ENCODE results near the gene CLIP4.
A peak's percentile ranks its signal among the peaks of the same experiment; 100 is the strongest.

The CLIP4 gene

DNA sequence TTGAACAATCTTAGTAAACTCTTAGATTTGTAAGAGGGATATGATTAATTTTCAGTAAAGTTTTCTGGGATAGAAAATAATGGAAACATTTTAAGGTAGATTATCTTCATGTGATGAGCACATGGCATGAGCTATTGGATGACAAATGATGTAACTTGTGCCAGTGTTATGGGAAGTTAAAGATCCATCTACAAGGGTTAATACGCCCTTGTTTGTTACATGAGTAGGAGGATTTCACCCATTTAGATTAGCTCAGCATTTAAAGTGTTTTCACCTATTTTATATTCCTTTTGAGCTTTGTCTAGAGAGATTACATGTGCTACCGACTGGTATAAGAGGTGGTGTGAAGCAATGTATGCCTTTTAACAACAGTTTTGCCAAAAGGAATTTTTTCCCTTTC, 5.6 kb downstream of the CLIP4 start:
- no peaks in the 10 kb centered on the region for H3K27me3 ChIP-seq (ENCODE audit: insufficient read depth, low read depth)
- H3K27ac ChIP-seq: no peak overlapping the region
- H3K4me2 ChIP-seq: no peak overlapping the region
- H4K20me1 ChIP-seq (ENCODE audit: insufficient read depth): no peaks in the 10 kb centered on the region
- TF ChIP-seq, protein P1, sequence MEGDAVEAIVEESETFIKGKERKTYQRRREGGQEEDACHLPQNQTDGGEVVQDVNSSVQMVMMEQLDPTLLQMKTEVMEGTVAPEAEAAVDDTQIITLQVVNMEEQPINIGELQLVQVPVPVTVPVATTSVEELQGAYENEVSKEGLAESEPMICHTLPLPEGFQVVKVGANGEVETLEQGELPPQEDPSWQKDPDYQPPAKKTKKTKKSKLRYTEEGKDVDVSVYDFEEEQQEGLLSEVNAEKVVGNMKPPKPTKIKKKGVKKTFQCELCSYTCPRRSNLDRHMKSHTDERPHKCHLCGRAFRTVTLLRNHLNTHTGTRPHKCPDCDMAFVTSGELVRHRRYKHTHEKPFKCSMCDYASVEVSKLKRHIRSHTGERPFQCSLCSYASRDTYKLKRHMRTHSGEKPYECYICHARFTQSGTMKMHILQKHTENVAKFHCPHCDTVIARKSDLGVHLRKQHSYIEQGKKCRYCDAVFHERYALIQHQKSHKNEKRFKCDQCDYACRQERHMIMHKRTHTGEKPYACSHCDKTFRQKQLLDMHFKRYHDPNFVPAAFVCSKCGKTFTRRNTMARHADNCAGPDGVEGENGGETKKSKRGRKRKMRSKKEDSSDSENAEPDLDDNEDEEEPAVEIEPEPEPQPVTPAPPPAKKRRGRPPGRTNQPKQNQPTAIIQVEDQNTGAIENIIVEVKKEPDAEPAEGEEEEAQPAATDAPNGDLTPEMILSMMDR (conservative IDR thresholded peaks at IDR 0.05; ENCODE audit: low read depth, low read length): no peak
- no peak overlapping the region for H2AFZ ChIP-seq (ENCODE audit: low read depth)
- H3K79me2 ChIP-seq (ENCODE audit: insufficient read depth, low read depth): no peaks in the 10 kb centered on the region
- no peak overlapping the region for H3K4me3 ChIP-seq (IDR thresholded peaks at IDR 0.05; ENCODE audit: insufficient read depth, low read depth, low read length)
- no peak overlapping the region for H3K9ac ChIP-seq
- no peaks in the 10 kb centered on the region for H3K36me3 ChIP-seq (ENCODE audit: insufficient read depth)
- H3K4me1 ChIP-seq (ENCODE audit: low read depth, poor library complexity, severe bottlenecking): peaks cover 7% of the 10 kb centered on the region

DNA sequence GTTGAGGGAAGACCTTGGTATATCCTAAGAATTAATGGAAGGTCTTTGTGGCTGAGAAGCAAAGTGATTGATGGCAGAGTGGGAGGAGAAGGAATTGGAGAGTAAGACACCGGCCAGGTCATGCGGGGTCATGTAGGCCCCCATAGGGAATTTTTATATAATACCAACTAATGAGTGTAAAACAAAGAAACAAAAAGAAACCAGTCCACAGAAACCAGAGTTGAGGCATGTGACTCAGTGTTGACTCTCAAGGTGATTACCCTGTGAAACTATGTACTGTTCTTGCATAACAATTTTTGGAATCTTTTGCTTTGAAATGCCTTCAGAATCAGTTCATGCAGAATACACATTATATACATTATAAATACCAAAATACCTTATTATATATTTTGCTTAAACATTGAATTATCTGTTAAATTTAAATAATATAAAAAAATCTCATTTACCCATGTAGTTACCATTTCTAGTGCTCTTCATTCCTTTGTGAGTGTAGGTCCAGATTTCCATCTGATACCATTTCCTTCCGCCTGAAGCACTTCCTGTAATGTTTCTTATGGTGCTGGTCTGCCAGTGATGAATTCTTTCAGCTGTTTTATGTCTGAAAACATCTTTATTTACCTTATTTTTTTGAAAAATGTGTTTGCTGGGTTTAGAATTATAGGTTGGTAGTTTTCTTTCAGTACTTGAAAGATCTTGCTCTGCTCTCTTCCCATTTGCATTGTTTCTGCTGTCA, 8.6 kb downstream of the CLIP4 start:
- H3K27me3 ChIP-seq (ENCODE audit: insufficient read depth, low read depth): no peaks in the 10 kb centered on the region
- no peaks in the 10 kb centered on the region for H4K20me1 ChIP-seq (ENCODE audit: insufficient read depth)
- no peaks in the 10 kb centered on the region for H3K79me2 ChIP-seq (ENCODE audit: insufficient read depth, low read depth)
- no peak overlapping the region for H3K9ac ChIP-seq
- H3K27ac ChIP-seq: no peak overlapping the region
- no peak overlapping the region for H3K4me3 ChIP-seq (IDR thresholded peaks at IDR 0.05; ENCODE audit: insufficient read depth, low read depth, low read length)
- no peaks in the 10 kb centered on the region for H3K36me3 ChIP-seq (ENCODE audit: insufficient read depth)
- H3K4me1 ChIP-seq (ENCODE audit: low read depth, poor library complexity, severe bottlenecking): no peaks in the 10 kb centered on the region
- TF ChIP-seq, protein P1 (conservative IDR thresholded peaks at IDR 0.05; ENCODE audit: low read depth, low read length): no peak
- no peak overlapping the region for H3K4me2 ChIP-seq
- no peak overlapping the region for H2AFZ ChIP-seq (ENCODE audit: low read depth)

DNA sequence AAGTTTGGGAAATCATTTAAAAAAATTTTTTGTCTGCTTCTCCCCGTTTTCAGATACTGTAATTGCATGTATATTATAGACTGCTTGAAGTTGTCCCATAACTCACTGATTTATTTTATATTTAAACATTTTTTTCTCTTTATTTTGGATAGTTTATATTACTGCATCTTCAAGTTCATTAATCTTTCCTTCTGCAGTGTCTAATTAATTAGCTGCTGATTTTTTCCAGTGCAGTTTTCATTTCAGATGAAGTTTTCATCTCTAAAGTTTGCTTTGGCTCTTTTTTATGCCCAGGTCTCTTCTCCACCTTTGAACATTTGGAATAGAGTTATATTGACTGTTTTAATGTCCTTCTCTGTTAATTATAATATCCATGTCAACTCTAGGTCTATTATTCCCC, 9.3 kb downstream of the CLIP4 start:
- Histone ChIP-seq H3K4me1 (ENCODE audit: low read depth, poor library complexity, severe bottlenecking) (peaks cover 5% of the 10 kb centered on the region), H4K20me1 (ENCODE audit: insufficient read depth) (no peaks in the 10 kb centered on the region), H3K36me3 (ENCODE audit: insufficient read depth) (no peaks in the 10 kb centered on the region), H3K4me2 (no peak overlapping the region), H3K27me3 (ENCODE audit: insufficient read depth, low read depth) (no peaks in the 10 kb centered on the region), H3K4me3 (IDR thresholded peaks at IDR 0.05; ENCODE audit: insufficient read depth, low read depth, low read length) (no peak overlapping the region), H2AFZ (ENCODE audit: low read depth) (no peak overlapping the region), H3K9ac (no peak overlapping the region), H3K27ac (no peak overlapping the region), H3K79me2 (ENCODE audit: insufficient read depth, low read depth) (no peaks in the 10 kb centered on the region)
- TF ChIP-seq, protein P1 (conservative IDR thresholded peaks at IDR 0.05; ENCODE audit: low read depth, low read length): no peak

DNA sequence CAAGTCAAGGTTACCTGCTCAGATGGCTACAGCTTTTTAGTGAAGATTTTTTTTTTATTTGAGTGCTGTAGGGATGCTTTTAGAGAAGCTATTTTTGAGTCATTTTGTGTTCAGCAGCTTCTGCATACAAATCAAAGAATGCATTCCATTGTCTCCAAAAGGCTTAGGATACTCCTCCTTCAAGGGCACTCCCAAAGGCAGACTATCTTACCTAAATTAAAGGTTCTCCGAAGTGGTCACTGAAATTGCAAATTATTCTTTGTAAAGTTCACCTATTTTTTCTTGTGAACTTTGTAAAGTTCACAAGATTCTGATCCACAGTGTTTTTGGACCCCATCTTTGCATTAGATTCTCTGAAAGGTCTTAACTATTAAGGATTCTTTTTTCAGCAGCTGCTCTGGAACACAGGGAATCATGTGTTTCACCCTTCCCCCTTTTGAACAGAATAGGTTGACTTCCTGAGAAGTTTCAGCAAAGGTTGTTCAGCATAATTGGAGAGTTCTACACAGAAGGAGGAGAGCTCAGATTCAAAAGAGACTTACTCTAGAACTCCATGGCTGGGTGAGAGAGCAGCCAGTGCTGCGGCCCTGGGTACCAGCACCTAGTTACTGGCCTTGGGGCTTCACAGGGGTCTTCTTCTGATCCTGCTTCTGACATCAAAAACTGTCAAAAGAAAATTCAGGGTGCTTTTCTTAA, 14.5 kb downstream of the CLIP4 start:
- H3K4me3 ChIP-seq (IDR thresholded peaks at IDR 0.05; ENCODE audit: insufficient read depth, low read depth, low read length): peak overlapping the region; percentile 4

More for the DNA sequence above, 14.5 kb downstream of the CLIP4 start:
- peaks cover 27% of the 10 kb centered on the region for H3K4me1 ChIP-seq (ENCODE audit: low read depth, poor library complexity, severe bottlenecking)
- no peaks in the 10 kb centered on the region for H3K79me2 ChIP-seq (ENCODE audit: insufficient read depth, low read depth)
- H3K27ac ChIP-seq: peak overlapping the region; percentile 69
- peak overlapping the region; percentile 33 for H2AFZ ChIP-seq (ENCODE audit: low read depth)
- no peaks in the 10 kb centered on the region for H3K36me3 ChIP-seq (ENCODE audit: insufficient read depth)
- peak overlapping the region; percentile 47 for H3K4me2 ChIP-seq
- no peaks in the 10 kb centered on the region for H4K20me1 ChIP-seq (ENCODE audit: insufficient read depth)
- TF ChIP-seq, protein P1 (conservative IDR thresholded peaks at IDR 0.05; ENCODE audit: low read depth, low read length): no peak
- H3K9ac ChIP-seq: peak overlapping the region; percentile 30; the same call in 1 of the 2 replicates
- H3K27me3 ChIP-seq (ENCODE audit: insufficient read depth, low read depth): no peaks in the 10 kb centered on the region

Measured in KMS-11 (cell line).